Choroid plexus epithelial cell (primary cell): Measurements from ENCODE around the gene LYRM7.
"Not testable (repeated sequence)": the region's sequence is repeated elsewhere in the genome, so short reads cannot be mapped to it uniquely, and the experiment has no call there.

ENCODE experiments used
- DNase-seq: peaks from one replicate; pipeline ENCODE4 v3.0.0-alpha.2; 2010; ENCODE audit warnings: low read depth
- H3K4me3 ChIP-seq: 2 replicates; pipeline ENCODE4 v1.5.1; 2011; ENCODE audit warnings: low read depth, mild to moderate bottlenecking, control low read depth, low read length, moderate library complexity
- CTCF ChIP-seq: conservative IDR thresholded peaks from 2 replicates; pipeline ENCODE4 v1.5.1; 2011; ENCODE audit warnings: low read depth, mild to moderate bottlenecking, control low read depth, inconsistent platforms, low read length, moderate library complexity

Gene LYRM7

GRCh38 chr5:131170540-131171275 is at the start of gene LYRM7:
TSS of gene LYRM7 (plus strand) at chr5:131170944. CDS start at chr5:131171021, 77 bp downstream.
- peak; percentile 100 for DNase-seq
- peak; percentile 14 for TF ChIP-seq CTCF
- H3K4me3 ChIP-seq = peak within 1 kb of the TSS; percentile 74

- not testable (repeated sequence) for H3K4me3 ChIP-seq, DNase-seq
These were observed 43.5 kb upstream of the LYRM7 start for GRCh38 chr5:131127244-131127643.

GRCh38 chr5:131129306-131129705 is 41.4 kb upstream of the LYRM7 start:
- no peak for DNase-seq
- no peak for TF ChIP-seq CTCF

GRCh38 chr5:131133091-131133490 is 37.7 kb upstream of the LYRM7 start:
- not testable (repeated sequence) for H3K4me3 ChIP-seq, DNase-seq

More at GRCh38 chr5:131129306-131129705, 41.4 kb upstream of the LYRM7 start:
- no peak overlapping the region for H3K4me3 ChIP-seq

- not testable (repeated sequence) for DNase-seq, H3K4me3 ChIP-seq
These were observed 32.3 kb upstream of the LYRM7 start for GRCh38 chr5:131138406-131138805.

GRCh38 chr5:131139321-131139720 is 31.4 kb upstream of the LYRM7 start:
- TF ChIP-seq CTCF = no peak
- no peak overlapping the region for H3K4me3 ChIP-seq
- no peak for DNase-seq

- H3K4me3 ChIP-seq = no peak overlapping the region
- no peak for TF ChIP-seq CTCF
- no peak for DNase-seq
These were observed 27.6 kb upstream of the LYRM7 start for GRCh38 chr5:131142970-131143617.

GRCh38 chr5:131147258-131147657 is 23.5 kb upstream of the LYRM7 start:
- DNase-seq = no peak
- no peak overlapping the region for H3K4me3 ChIP-seq
- no peak for TF ChIP-seq CTCF
